CD4-positive, alpha-beta T cell (primary cell): ENCODE measurements around the gene CLCA2. TPM values are rescaled to one million over a fixed set of nuclear protein-coding genes. Genes with fewer than 3 reads are reported as not detected.

ENCODE experiments used
- ATAC-seq: fragments of 200-7000 bp; cut with Tn5 transposase; one replicate; pipeline ENCODE4 v1.10.0; 2022; ENCODE audit warnings: mild to moderate bottlenecking; ENCODE audit not compliant: poor library complexity
- CTCF ChIA-PET: fragments of 350-600 bp; sonication (Branson Sonifier 250); formaldehyde crosslinking; loops from one replicate; lab custom pipeline; 2021; ENCODE audit warnings: antibody characterized with exemption, inconsistent platforms; lab: Charles Lee
- POLR2A ChIA-PET: fragments of 350-600 bp; sonication (Branson Sonifier 250); formaldehyde crosslinking; loops from one replicate; lab custom pipeline; 2021; ENCODE audit warnings: antibody characterized with exemption, inconsistent platforms; lab: Charles Lee
- DNase-seq, 14 experiments: peaks; one replicate each; pipeline ENCODE4 v3.0.0-alpha.2; 2013 to 2020; ENCODE audit warnings: mixed read lengths in 2 of 14
- H3K27ac ChIP-seq, 2 donors: one replicate each; pipeline versions ENCODE4 v1.5.1 to v1.7.0; 2013; ENCODE audit warnings: low read length in 2 of 2, low read depth in 1 of 2, mild to moderate bottlenecking in 1 of 2
- H3K27me3 ChIP-seq, 2 experiments: 1 replicate in 1 of 2; 2 replicates in 1 of 2; pipeline versions ENCODE4 v1.6.1 to v1.7.0; 2013; ENCODE audit warnings: low read length in 2 of 2, control low read depth in 1 of 2, mild to moderate bottlenecking in 1 of 2, moderate library complexity in 1 of 2; ENCODE audit not compliant: insufficient read depth in 2 of 2, control insufficient read depth in 1 of 2
- H3K36me3 ChIP-seq: one replicate; pipeline ENCODE4 v1.6.1; 2013; ENCODE audit warnings: low read length, control low read depth; ENCODE audit not compliant: insufficient read depth
- H3K4me1 ChIP-seq: one replicate; pipeline ENCODE4 v1.6.1; 2013; ENCODE audit warnings: low read length, control low read depth; ENCODE audit not compliant: insufficient read depth
- H3K4me3 ChIP-seq: one replicate; pipeline ENCODE4 v1.5.1; 2013; ENCODE audit warnings: mild to moderate bottlenecking, low read length, moderate library complexity
- H3K9me3 ChIP-seq, 2 experiments: 1 replicate in 1 of 2; 2 replicates in 1 of 2; pipeline versions ENCODE4 v1.6.1 to v1.7.0; 2013; ENCODE audit warnings: low read length in 2 of 2, mild to moderate bottlenecking in 2 of 2, control low read depth in 1 of 2, moderate library complexity in 1 of 2; ENCODE audit not compliant: control insufficient read depth in 1 of 2, insufficient read depth in 1 of 2
- H3K27ac Mint-ChIP-seq: one replicate; pipeline ENCODE4 v1.8.0; 2020; ENCODE audit warnings: mixed read lengths
- H3K27me3 Mint-ChIP-seq: one replicate; pipeline ENCODE4 v1.8.0; 2021; ENCODE audit warnings: mixed read lengths
- H3K36me3 Mint-ChIP-seq: one replicate; pipeline ENCODE4 v1.8.0; 2021; ENCODE audit warnings: low read depth, mixed read lengths
- H3K4me1 Mint-ChIP-seq: one replicate; pipeline ENCODE4 v1.8.0; 2021; ENCODE audit warnings: low read depth, mixed read lengths
- H3K4me3 Mint-ChIP-seq: one replicate; pipeline ENCODE4 v1.8.0; 2020; ENCODE audit warnings: mild to moderate bottlenecking, mixed read lengths
- H3K9me3 Mint-ChIP-seq: one replicate; pipeline ENCODE4 v1.8.0; 2020; ENCODE audit warnings: mixed read lengths
- intact Hi-C, 2 experiments: fragments of 100-400 bp; cut with DNase I in 1 of 2; cut with micrococcal nuclease in 1 of 2; formaldehyde crosslinking; loops; one replicate each; pipeline versions ENCODE4 v1.15.1 to v1.9.0; 2023 to 2025; cut with DNase I, micrococcal nuclease
- total RNA-seq, 174 experiments: library from RNA in 2 of 174; stranded (reverse) in 2 of 174; gene quantifications; one replicate each; pipeline ENCODE4 v1.2.3 and lab custom pipeline; 2021 to 2026
- TF ChIP-seq, protein P1 (sequence below): fragments of 200-600 bp; IDR thresholded peaks from one replicate; pipeline ENCODE4 v1.8.0; 2022; ENCODE audit warnings: antibody characterized with exemption, mild to moderate bottlenecking

CLCA2 gene
- total RNA-seq, 2 experiments from 2014 or later = not detected

DNA sequence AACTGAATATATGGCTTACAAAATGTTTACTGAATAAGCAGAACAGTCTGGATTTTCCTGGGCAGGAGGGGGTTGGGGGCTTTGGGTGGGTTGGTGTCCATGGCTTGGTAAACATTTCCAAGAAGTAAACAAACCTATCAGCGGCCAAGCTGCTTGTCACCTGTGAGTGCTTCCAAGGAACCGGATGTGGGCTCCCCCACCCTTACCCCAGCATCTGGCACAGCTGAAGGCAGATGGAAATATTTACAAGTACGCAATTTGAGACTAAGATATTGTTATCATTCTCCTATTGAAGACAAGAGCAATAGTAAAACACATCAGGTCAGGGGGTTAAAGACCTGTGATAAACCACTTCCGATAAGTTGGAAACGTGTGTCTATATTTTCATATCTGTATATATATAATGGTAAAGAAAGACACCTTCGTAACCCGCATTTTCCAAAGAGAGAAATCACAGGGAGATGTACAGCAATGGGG lies 44.6 kb downstream of the CLCA2 start, which contains the start of gene CLCA1:
Gene CLCA1 (plus strand): TSS at position 427 of the 477 bp plus-strand sequence. CDS start 45 bp downstream, at position 472.
- CTCF ChIA-PET = no interaction called here

DNA sequence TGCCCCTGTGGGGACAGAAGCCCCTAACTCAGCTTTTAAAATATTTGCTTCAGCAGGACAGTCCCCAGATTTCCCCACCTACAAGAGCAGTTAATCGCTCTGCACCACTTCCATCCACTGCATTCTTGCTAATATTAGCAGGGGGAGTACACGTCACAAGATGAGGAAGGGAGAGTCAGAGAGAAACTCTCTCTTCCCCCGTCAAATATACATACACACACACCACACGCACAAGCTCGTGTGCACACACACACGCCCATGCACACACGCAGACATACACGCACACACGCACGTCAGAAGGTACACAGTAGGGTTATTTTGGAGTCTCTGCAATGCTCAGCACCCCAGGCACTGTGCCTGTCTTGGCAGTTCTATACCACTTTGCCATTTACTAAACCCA lies 46.9 kb downstream of the CLCA2 start:
- ATAC-seq = no peak
- POLR2A ChIA-PET = no interaction called here
- intact Hi-C loops = loop anchor here (10.0 kb wide), 1 partner anchor 614 kb away; no protein-coding TSS in a partner anchor

More for the DNA sequence above, 44.6 kb downstream of the CLCA2 start, which contains the start of gene CLCA1:
- H3K27ac ChIP-seq = no peak within 1 kb of the TSS
- intact Hi-C loops = no loop called here
- no peaks in the 10 kb centered on the region for H3K9me3 Mint-ChIP-seq
- no peak within 1 kb of the TSS for H3K4me3 Mint-ChIP-seq
- H3K4me1 ChIP-seq = no peaks in the 10 kb centered on the region
- H3K27ac Mint-ChIP-seq = no peak within 1 kb of the TSS
- H3K27me3 ChIP-seq = peaks cover 0 to 5% of the 10 kb centered on the region in 2 experiments
- H3K4me3 ChIP-seq = no peak within 1 kb of the TSS
- DNase-seq (no peak), ATAC-seq (no peak)
- no peaks in the 10 kb centered on the region for H3K36me3 ChIP-seq
- no peaks in the 10 kb centered on the region for H3K36me3 Mint-ChIP-seq
- POLR2A ChIA-PET = no interaction called here
- no peaks in the 10 kb centered on the region for H3K9me3 ChIP-seq
- H3K27me3 Mint-ChIP-seq = peaks cover 8% of the 10 kb centered on the region
- H3K4me1 Mint-ChIP-seq = no peaks in the 10 kb centered on the region
- TF ChIP-seq, protein P1, sequence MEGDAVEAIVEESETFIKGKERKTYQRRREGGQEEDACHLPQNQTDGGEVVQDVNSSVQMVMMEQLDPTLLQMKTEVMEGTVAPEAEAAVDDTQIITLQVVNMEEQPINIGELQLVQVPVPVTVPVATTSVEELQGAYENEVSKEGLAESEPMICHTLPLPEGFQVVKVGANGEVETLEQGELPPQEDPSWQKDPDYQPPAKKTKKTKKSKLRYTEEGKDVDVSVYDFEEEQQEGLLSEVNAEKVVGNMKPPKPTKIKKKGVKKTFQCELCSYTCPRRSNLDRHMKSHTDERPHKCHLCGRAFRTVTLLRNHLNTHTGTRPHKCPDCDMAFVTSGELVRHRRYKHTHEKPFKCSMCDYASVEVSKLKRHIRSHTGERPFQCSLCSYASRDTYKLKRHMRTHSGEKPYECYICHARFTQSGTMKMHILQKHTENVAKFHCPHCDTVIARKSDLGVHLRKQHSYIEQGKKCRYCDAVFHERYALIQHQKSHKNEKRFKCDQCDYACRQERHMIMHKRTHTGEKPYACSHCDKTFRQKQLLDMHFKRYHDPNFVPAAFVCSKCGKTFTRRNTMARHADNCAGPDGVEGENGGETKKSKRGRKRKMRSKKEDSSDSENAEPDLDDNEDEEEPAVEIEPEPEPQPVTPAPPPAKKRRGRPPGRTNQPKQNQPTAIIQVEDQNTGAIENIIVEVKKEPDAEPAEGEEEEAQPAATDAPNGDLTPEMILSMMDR = no peak

DNA sequence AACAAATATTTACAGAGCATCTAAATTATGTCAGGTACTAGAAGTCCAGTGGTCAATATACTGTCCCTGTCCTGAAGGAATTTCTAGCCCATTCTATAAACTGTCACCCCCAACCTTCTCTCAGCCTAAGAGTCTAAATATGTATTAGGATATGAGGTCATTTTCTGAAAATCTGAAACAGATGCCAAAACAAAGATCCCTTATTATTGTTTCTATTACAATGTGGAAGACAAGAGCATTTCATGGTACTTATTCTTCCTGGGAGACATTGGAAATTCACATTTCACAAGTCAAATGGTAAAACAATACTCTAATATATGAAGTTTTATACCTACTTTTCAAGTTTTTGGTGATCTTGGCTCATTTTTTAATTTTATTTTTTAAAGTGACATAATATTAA lies 47.3 kb downstream of the CLCA2 start:
- Histone ChIP-seq H3K27me3 (peaks cover 0 to 5% of the 10 kb centered on the region in 2 experiments), H3K4me3 (no peak overlapping the region), H3K9me3 (no peaks in the 10 kb centered on the region), H3K4me1 (no peaks in the 10 kb centered on the region), H3K27ac (no peak overlapping the region), H3K36me3 (no peaks in the 10 kb centered on the region)
- ATAC-seq = no peak
- ChIA-PET POLR2A (no interaction called here), CTCF (no interaction called here)
- Mint-ChIP-seq H3K27ac (no peak overlapping the region), H3K4me1 (no peaks in the 10 kb centered on the region), H3K4me3 (no peak overlapping the region), H3K9me3 (no peaks in the 10 kb centered on the region), H3K36me3 (no peaks in the 10 kb centered on the region), H3K27me3 (peaks cover 8% of the 10 kb centered on the region)
- TF ChIP-seq, protein P1 = no peak
- intact Hi-C loops = loop anchor here (10.0 kb wide), 1 partner anchor 614 kb away; no protein-coding TSS in a partner anchor
- no peak for DNase-seq

More for the DNA sequence above, 46.9 kb downstream of the CLCA2 start:
- Histone ChIP-seq H3K4me3 (no peak overlapping the region), H3K9me3 (no peaks in the 10 kb centered on the region), H3K36me3 (no peaks in the 10 kb centered on the region), H3K27me3 (peaks cover 0 to 5% of the 10 kb centered on the region in 2 experiments), H3K27ac (no peak overlapping the region), H3K4me1 (no peaks in the 10 kb centered on the region)
- Mint-ChIP-seq H3K36me3 (no peaks in the 10 kb centered on the region), H3K27me3 (peaks cover 8% of the 10 kb centered on the region), H3K27ac (no peak overlapping the region), H3K9me3 (no peaks in the 10 kb centered on the region), H3K4me3 (no peak overlapping the region), H3K4me1 (no peaks in the 10 kb centered on the region)
- CTCF ChIA-PET = no interaction called here
- TF ChIP-seq, protein P1 = no peak
- no peak for DNase-seq
